Peyer's patch (tissue), 4 donors: ENCODE data around the gene SPRN.

Experiments used
- POLR2A ChIP-seq, 2 donors: fragments of 450-650 bp; IDR thresholded peaks; one replicate each; pipeline ENCODE4 v1.5.1; 2017; ENCODE audit warnings: antibody characterized with exemption in 2 of 2, mild to moderate bottlenecking in 2 of 2, moderate library complexity in 2 of 2
- TF ChIP-seq, protein P1 (sequence below), 6 experiments: fragments of 450-650 bp in 4 of 6; fragments of 200-600 bp in 2 of 6; sonication (generic) in 1 of 6; IDR thresholded peaks; one replicate each; pipeline ENCODE4 v1.5.1; 2017 to 2019; ENCODE audit warnings: antibody characterized with exemption in 6 of 6, mild to moderate bottlenecking in 3 of 6, moderate library complexity in 1 of 6

DNA sequence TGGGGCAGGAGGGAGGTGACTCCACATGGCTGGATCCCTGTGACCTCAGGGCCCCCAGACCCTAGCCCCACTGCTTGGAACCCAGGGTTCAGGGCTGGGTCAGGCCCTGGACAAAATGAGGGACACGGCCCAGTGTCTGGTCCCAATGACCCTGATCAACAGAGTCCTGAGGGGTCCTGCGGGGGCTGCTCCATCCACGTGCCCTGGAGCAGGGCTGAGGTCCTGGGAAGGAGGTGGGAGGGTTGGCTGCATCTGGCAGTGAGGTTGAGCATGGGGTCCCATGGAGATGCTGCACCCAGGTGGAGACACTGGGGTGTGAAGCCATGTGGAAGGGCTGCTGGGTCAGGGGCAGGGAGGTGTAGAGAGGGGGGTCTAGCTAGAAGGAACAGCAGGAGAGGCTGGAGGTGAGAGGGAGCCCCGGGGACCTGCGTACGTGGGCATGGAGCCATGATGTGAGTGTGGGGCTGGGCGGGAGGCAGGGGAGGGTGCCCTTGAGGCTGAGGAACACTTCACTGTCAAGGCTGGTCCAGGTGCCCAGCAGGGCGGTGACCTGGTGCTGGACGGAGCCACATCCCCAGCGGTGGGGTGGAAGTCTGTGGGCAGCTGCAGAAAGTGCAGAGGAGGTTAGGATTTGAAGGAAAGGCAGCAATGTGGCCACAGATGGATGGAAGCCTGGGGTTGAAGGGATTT is 29.9 kb upstream of the SPRN start:
- TF ChIP-seq, protein P1, sequence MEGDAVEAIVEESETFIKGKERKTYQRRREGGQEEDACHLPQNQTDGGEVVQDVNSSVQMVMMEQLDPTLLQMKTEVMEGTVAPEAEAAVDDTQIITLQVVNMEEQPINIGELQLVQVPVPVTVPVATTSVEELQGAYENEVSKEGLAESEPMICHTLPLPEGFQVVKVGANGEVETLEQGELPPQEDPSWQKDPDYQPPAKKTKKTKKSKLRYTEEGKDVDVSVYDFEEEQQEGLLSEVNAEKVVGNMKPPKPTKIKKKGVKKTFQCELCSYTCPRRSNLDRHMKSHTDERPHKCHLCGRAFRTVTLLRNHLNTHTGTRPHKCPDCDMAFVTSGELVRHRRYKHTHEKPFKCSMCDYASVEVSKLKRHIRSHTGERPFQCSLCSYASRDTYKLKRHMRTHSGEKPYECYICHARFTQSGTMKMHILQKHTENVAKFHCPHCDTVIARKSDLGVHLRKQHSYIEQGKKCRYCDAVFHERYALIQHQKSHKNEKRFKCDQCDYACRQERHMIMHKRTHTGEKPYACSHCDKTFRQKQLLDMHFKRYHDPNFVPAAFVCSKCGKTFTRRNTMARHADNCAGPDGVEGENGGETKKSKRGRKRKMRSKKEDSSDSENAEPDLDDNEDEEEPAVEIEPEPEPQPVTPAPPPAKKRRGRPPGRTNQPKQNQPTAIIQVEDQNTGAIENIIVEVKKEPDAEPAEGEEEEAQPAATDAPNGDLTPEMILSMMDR (IDR thresholded peaks at IDR 0.05): no peak
- no peak for TF ChIP-seq POLR2A (IDR thresholded peaks at IDR 0.05)
